ENCODE data around the gene BCR.

The BCR gene

DNA sequence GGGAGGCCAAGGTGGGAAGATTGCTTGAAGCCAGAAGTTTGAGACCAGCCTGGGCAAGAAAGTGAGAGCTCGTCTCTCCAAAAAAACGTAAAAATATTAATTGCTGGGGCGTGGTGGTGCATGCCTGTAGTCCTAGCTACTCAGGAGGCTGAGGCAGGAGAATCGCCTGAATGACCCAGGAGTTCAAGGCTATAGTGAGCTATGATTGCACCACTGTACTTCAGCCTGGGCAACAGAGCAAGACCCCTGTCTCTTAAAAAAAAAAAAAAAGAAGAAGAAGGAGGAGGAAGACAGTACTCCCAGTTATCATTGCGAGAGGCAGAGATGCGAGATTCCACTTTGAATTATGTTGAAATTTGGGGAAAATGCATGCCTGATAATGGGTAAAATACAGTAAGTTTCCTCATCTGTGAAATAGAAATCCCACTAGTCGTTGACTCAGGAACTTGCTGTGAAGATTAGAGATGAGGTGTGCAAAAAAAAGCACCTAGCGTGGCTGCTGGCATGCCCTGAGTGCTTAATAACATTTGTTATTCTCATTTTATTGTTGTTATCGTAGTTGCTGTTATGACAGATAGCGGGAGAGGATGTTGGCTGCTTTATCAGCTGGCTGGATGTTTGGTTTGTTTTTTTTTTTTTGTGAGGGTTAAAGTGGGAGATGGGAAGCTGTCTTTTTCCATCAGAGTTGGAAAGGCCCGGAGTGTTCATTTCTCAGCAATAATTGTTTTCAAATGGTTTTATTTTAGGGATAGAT lies 33.4 kb downstream of the BCR start:
- TF ChIP-seq, protein P1, sequence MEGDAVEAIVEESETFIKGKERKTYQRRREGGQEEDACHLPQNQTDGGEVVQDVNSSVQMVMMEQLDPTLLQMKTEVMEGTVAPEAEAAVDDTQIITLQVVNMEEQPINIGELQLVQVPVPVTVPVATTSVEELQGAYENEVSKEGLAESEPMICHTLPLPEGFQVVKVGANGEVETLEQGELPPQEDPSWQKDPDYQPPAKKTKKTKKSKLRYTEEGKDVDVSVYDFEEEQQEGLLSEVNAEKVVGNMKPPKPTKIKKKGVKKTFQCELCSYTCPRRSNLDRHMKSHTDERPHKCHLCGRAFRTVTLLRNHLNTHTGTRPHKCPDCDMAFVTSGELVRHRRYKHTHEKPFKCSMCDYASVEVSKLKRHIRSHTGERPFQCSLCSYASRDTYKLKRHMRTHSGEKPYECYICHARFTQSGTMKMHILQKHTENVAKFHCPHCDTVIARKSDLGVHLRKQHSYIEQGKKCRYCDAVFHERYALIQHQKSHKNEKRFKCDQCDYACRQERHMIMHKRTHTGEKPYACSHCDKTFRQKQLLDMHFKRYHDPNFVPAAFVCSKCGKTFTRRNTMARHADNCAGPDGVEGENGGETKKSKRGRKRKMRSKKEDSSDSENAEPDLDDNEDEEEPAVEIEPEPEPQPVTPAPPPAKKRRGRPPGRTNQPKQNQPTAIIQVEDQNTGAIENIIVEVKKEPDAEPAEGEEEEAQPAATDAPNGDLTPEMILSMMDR (IDR thresholded peaks at IDR 0.05; ENCODE audit: control extremely low read depth, extremely low read depth, low read depth, missing control alignments) = no peak
- no peak for DNase-seq (ENCODE audit: extremely low spot score)
- POLR2A ChIA-PET = no interaction called here
- CTCF ChIA-PET = interaction anchor here (0.9 kb wide), 1 partner anchor 13 kb away, joined by 3 read pairs; no protein-coding TSS in a partner anchor

DNA sequence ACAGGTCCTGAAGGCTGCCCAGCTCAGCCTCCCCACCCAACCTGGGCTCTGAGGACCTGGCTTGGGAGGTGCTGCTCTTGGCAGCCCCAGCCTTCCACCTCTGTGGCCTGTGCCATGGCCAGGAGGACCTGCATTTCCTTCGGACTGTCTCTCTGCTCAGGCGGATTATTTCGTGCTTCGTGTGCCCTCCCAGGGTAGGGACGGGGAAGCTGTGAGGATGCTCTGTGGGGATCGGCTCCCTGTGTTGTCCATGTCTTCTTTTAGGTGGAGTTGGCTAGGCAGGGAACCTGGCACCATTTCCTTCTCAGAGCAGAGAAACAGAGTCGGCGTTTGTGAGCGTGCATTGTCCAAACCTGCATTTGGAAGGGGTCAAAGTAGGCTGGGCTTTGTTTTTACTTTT lies 34.1 kb downstream of the BCR start:
- POLR2A ChIA-PET = no interaction called here

DNA sequence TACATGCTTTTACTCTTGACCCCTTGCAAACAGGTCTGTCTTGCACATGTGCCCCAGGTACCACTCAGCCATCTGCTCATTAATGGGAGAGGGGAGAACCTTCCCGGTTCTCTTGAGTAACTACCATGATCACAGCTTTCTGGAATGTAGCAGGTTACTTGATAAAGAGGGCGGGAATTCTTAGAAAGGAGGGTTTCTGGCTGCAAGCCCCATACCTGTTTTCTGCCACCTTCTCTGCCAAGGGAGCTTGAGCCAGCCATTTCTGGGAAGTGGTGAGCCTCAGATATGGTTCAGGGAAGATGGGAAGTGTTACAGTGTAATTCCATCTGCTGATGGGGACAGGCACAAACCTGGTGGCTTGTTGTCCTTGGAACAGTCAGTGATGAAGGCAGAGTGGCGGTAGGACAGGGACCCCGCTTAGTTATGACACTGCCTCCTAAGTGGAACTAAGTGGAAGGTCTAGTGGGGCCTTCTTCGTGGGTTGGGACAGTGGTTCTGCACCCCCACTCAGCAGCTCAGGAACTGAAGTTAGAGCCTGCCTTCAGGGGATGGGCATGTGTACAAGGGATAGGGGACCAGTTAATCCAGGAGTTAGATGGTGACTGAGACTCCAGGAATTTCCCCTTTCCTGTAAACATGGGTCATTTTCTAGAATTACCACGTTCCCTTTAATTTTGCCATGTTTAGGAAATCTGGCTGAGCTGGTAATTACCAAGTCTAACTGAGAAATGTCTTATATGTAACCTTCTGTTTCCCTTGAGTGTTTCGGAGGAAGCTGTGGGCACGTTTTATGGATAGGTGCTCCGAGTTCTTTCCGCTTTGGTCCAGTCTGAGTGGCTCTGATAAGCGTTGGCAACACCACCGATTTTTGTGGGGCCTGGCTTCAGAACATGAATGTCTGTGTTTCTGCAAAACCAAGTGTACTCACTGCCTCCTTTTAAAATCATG lies 35.3 kb downstream of the BCR start:
- CTCF ChIA-PET = interaction anchor here (0.6 kb wide), 1 partner anchor 9 kb away, joined by 3 read pairs; no protein-coding TSS in a partner anchor
- TF ChIP-seq, protein P1 (IDR thresholded peaks at IDR 0.05; ENCODE audit: control extremely low read depth, extremely low read depth, low read depth, missing control alignments) = no peak
- POLR2A ChIA-PET = no interaction called here
- DNase-seq (ENCODE audit: extremely low spot score) = no peak

More for the DNA sequence above, 34.1 kb downstream of the BCR start:
- CTCF ChIA-PET = interaction anchor here (0.9 kb wide), 1 partner anchor 13 kb away, joined by 3 read pairs; no protein-coding TSS in a partner anchor
- no peak for DNase-seq (ENCODE audit: extremely low spot score)
- TF ChIP-seq, protein P1 (IDR thresholded peaks at IDR 0.05; ENCODE audit: control extremely low read depth, extremely low read depth, low read depth, missing control alignments) = no peak

DNA sequence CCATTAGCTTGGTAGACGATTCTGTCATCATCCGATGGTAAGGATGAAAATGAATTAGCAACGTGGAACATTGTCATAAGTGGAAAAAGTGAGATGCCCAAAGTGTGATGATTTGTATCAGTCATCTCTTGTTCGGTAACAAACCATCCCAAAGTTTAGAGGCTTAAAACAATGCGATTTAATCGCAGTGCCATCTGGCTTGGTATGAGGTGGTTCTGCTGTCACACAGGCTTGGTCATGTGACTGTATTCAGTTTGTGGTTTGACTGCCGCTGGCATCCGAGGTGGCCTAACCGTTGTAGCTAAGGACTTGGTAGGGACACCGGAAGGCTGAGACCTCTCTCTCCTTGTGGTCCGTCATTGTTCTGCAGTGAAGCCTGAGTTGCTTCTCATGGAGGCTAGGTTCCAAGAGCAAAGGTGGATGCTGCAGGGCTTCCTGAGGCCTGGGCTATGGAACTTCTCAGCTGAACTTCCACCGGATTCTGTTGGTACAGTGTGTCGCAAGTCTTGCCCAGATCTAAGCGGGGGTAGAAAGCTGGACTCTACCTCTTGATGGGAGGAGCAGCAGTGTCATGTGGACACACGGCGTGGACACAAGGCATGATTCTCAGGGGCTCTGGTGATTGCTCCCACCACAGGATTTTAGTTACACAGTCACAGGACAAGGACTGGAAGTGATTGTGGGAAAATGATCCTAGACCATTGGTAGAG lies 36.3 kb downstream of the BCR start:
- CTCF ChIA-PET = interaction anchor here (0.6 kb wide), 1 partner anchor 10 kb away, joined by 3 read pairs; no protein-coding TSS in a partner anchor
- POLR2A ChIA-PET = no interaction called here
- DNase-seq (ENCODE audit: extremely low spot score) = no peak

DNA sequence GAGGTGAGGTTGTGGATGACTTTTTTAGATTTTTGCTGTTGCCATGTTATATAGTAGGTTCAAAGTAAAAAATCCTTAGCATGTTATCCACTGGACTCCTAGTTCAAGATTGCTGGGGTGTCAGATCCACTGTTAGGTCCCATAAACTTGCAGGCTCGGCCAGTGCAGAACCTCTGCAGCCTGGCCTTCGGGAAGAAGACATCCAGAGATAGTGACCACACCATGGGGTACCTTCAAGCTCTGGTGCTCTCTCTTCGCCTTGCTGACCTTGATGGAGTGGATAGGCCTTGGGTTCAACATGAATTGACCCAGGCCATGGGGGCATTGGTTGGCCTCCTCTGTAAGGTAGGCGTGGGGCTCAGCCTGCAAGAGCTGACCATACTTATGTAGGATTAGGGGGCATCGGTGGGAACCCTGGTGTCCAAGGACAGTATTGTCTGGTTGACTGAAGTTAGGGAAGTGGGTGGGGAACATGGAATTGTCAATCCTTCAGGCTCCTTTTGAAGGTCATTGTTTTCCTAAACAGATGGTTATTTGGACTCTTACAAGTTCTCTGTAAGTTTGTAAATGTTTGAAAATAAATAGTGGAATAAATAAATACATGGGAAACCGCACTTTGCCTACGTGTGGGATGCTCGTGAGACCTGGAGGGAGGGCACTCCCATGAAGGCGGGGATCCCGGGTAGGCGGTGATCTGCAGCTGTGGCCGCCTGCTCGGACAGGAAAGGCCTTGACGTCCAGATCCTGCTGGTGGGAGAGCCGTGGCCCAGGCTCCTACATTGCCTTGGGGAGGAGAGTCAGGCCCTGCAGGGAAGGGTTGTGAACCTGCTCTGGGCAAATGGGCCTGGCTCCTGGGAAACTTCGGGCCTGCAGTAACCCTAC lies 37.1 kb downstream of the BCR start:
- no peak for DNase-seq (ENCODE audit: extremely low spot score)
- TF ChIP-seq, protein P1 (IDR thresholded peaks at IDR 0.05; ENCODE audit: control extremely low read depth, extremely low read depth, low read depth, missing control alignments) = no peak
- POLR2A ChIA-PET = no interaction called here
- CTCF ChIA-PET = no interaction called here

More for the DNA sequence above, 36.3 kb downstream of the BCR start:
- TF ChIP-seq, protein P1 (IDR thresholded peaks at IDR 0.05; ENCODE audit: control extremely low read depth, extremely low read depth, low read depth, missing control alignments) = no peak

Measured in GM10248 (cell line).